HEK293T (cell line): ENCODE results near the gene TRAPPC2B.

ENCODE experiments used
- ARNT ChIP-seq: fragments of 450-650 bp; IDR thresholded peaks from 2 replicates; pipeline ENCODE4 v1.6.1; 2017; ENCODE audit warnings: mild to moderate bottlenecking
- BHLHE40 ChIP-seq: fragments of 450-650 bp; IDR thresholded peaks from 2 replicates; pipeline ENCODE4 v1.6.1; 2016; ENCODE audit warnings: mild to moderate bottlenecking, moderate library complexity, borderline replicate concordance
- ELF4 ChIP-seq: fragments of 450-650 bp; IDR thresholded peaks from 2 replicates; pipeline ENCODE4 v1.6.1; 2017; ENCODE audit warnings: antibody characterized with exemption
- FOXM1 ChIP-seq: fragments of 450-650 bp; IDR thresholded peaks from 2 replicates; pipeline ENCODE4 v1.6.1; 2017; ENCODE audit warnings: mild to moderate bottlenecking, borderline replicate concordance
- NFRKB ChIP-seq: fragments of 450-650 bp; IDR thresholded peaks from 2 replicates; pipeline ENCODE4 v1.6.1; 2016; ENCODE audit warnings: mild to moderate bottlenecking, moderate library complexity
- SUZ12 ChIP-seq: fragments of 450-650 bp; IDR thresholded peaks from 2 replicates; pipeline ENCODE4 v1.6.1; 2016; ENCODE audit warnings: mild to moderate bottlenecking
- TARDBP ChIP-seq: fragments of 450-650 bp; IDR thresholded peaks from 2 replicates; pipeline ENCODE4 v1.6.1; 2016
- ZNF384 ChIP-seq: fragments of 450-650 bp; IDR thresholded peaks from 2 replicates; pipeline ENCODE4 v1.6.1; 2016

GRCh38 chr19:57357406-57357805 is 5.9 kb upstream of the TRAPPC2B start:
- TF ChIP-seq ELF4 (no peak), BHLHE40 (no peak), NFRKB (no peak), ARNT (no peak), SUZ12 (no peak), TARDBP (no peak), ZNF384 (no peak), FOXM1 (no peak)
